Natural killer cell (primary cell): ENCODE measurements around the gene PDE6H. TPM values are rescaled to one million over a fixed set of nuclear protein-coding genes. Genes with fewer than 3 reads are reported as not detected.

ENCODE experiments used
- ATAC-seq, 3 donors: fragments of 150-1000 bp in 2 of 3; fragments of 200-7000 bp in 1 of 3; cut with Tn5 transposase; 1 replicate in 1 of 3; 2 replicates in 2 of 3; pipeline ENCODE4 v1.10.0; 2021; ENCODE audit warnings: mild to moderate bottlenecking in 2 of 3, moderate library complexity in 2 of 3
- DNase-seq, 2 donors: peaks; one replicate each; pipeline versions ENCODE4 v3.0.0 to v3.0.0-alpha.2; 2013 to 2021; ENCODE audit warnings: mixed read lengths in 1 of 2
- H3K27ac ChIP-seq: one replicate; pipeline ENCODE4 v1.5.1; 2013; ENCODE audit warnings: mild to moderate bottlenecking, low read length
- H3K27me3 ChIP-seq: one replicate; pipeline ENCODE4 v1.6.1; 2013; ENCODE audit warnings: low read length; ENCODE audit not compliant: control insufficient read depth, insufficient read depth
- H3K36me3 ChIP-seq: one replicate; pipeline ENCODE4 v1.6.1; 2013; ENCODE audit warnings: low read length; ENCODE audit not compliant: control insufficient read depth, insufficient read depth
- H3K4me1 ChIP-seq: one replicate; pipeline ENCODE4 v1.6.1; 2013; ENCODE audit warnings: low read length; ENCODE audit not compliant: control insufficient read depth, insufficient read depth
- H3K4me3 ChIP-seq: one replicate; pipeline ENCODE4 v1.5.1; 2013; ENCODE audit warnings: low read length
- H3K9me3 ChIP-seq: one replicate; pipeline ENCODE4 v1.6.1; 2013; ENCODE audit warnings: low read length; ENCODE audit not compliant: control insufficient read depth, insufficient read depth
- H3K27ac Mint-ChIP-seq, 2 donors: one replicate each; pipeline ENCODE4 v1.8.0; 2022; ENCODE audit warnings: mild to moderate bottlenecking in 2 of 2, mixed read lengths in 2 of 2, moderate library complexity in 1 of 2
- H3K27me3 Mint-ChIP-seq, 2 donors: one replicate each; pipeline ENCODE4 v1.8.0; 2022; ENCODE audit warnings: low read depth in 2 of 2, mixed read lengths in 2 of 2
- H3K36me3 Mint-ChIP-seq: one replicate; pipeline ENCODE4 v1.8.0; 2022; ENCODE audit warnings: mixed read lengths
- H3K4me1 Mint-ChIP-seq, 2 donors: one replicate each; pipeline ENCODE4 v1.8.0; 2022; ENCODE audit warnings: mixed read lengths in 2 of 2
- H3K4me3 Mint-ChIP-seq: one replicate; pipeline ENCODE4 v1.8.0; 2022; ENCODE audit warnings: mild to moderate bottlenecking, moderate library complexity, mixed read lengths
- H3K9me3 Mint-ChIP-seq, 2 donors: one replicate each; pipeline ENCODE4 v1.8.0; 2022; ENCODE audit warnings: mixed read lengths in 2 of 2
- CTCF ChIP-seq: fragments of 200-600 bp; IDR thresholded peaks from one replicate; pipeline ENCODE4 v1.8.0; 2022; ENCODE audit warnings: antibody characterized with exemption
- WGBS: methylation state at CpG from one replicate; pipeline ENCODE4 v1.1.7; 2013; ENCODE audit warnings: missing lambda C conversion rate; ENCODE audit not compliant: insufficient coverage; 5-methylcytosine and 5-hydroxymethylcytosine counted together
- intact Hi-C: fragments of 100-400 bp; cut with micrococcal nuclease; formaldehyde crosslinking; loops from one replicate; pipeline ENCODE4 v1.14.2; 2022
- total RNA-seq, 4 donors: library from RNA; stranded (reverse); fragments of 120-200 nt in 1 of 4; gene quantifications; one replicate each; pipeline versions ENCODE4 v1.2.3 to v1.2.4, GENCODE V29; 2013 to 2022

Gene PDE6H
- total RNA-seq, 3 donors from 2014 or later (not counting 1 experiment from before 2014, with no cell fraction given): not detected

GRCh38 chr12:14936224-14936861 lies 36.5 kb upstream of the PDE6H start:
- Mint-ChIP-seq H3K27me3 (no peaks in the 10 kb centered on the region), H3K4me1 (peaks cover 33 to 45% of the 10 kb centered on the region in 2 donors), H3K9me3 (no peaks in the 10 kb centered on the region), H3K36me3 (peaks cover 33% of the 10 kb centered on the region), H3K27ac (peak overlapping the region; percentile 51 to 91), H3K4me3 (no peak overlapping the region)
- TF ChIP-seq CTCF: no peak
- H3K4me1 ChIP-seq: peaks cover 8% of the 10 kb centered on the region
- H3K27ac ChIP-seq: no peak overlapping the region
- peak in 1 of 2 donors; percentile 52 for DNase-seq
- no peak for ATAC-seq
- no peaks in the 10 kb centered on the region for H3K9me3 ChIP-seq
- H3K27me3 ChIP-seq: no peaks in the 10 kb centered on the region
- intact Hi-C loops: no loop called here
- peaks cover 68% of the 10 kb centered on the region for H3K36me3 ChIP-seq
- 93% methylated on average over 6 of the region's 6 CpGs for WGBS
- H3K4me3 ChIP-seq: no peak overlapping the region

- intact Hi-C loops: loop anchor here (1.0 kb wide), 1 partner anchor 58 kb away; no protein-coding TSS in a partner anchor
- H3K27ac ChIP-seq: peak overlapping the region; percentile 5
- peaks cover 68% of the 10 kb centered on the region for H3K36me3 ChIP-seq
Observed at GRCh38 chr12:14937014-14937413, 35.8 kb upstream of the PDE6H start.

GRCh38 chr12:14937689-14938088 lies 35.2 kb upstream of the PDE6H start:
- WGBS: 83% methylated on average over 1 of the region's 1 CpG
- Mint-ChIP-seq H3K4me3 (no peak overlapping the region), H3K36me3 (peaks cover 43% of the 10 kb centered on the region), H3K27me3 (no peaks in the 10 kb centered on the region), H3K9me3 (no peaks in the 10 kb centered on the region), H3K27ac (peak overlapping the region; percentile 89 to 91), H3K4me1 (peaks cover 42 to 51% of the 10 kb centered on the region in 2 donors)
- no peaks in the 10 kb centered on the region for H3K27me3 ChIP-seq
- peaks cover 8% of the 10 kb centered on the region for H3K4me1 ChIP-seq
- intact Hi-C loops: loop anchor here (1.0 kb wide), 1 partner anchor 58 kb away; no protein-coding TSS in a partner anchor
- peak overlapping the region; percentile 5 for H3K27ac ChIP-seq
- H3K9me3 ChIP-seq: no peaks in the 10 kb centered on the region
- DNase-seq (peak in 1 of 2 donors; percentile 65), ATAC-seq (peak in 2 of 3 donors; percentile 57 to 59)
- H3K36me3 ChIP-seq: peaks cover 69% of the 10 kb centered on the region
- H3K4me3 ChIP-seq: no peak overlapping the region
- peak; percentile 38 for TF ChIP-seq CTCF

More at GRCh38 chr12:14937014-14937413, 35.8 kb upstream of the PDE6H start:
- Mint-ChIP-seq H3K27me3 (no peaks in the 10 kb centered on the region), H3K9me3 (no peaks in the 10 kb centered on the region), H3K4me1 (peaks cover 36 to 47% of the 10 kb centered on the region in 2 donors), H3K36me3 (peaks cover 37% of the 10 kb centered on the region), H3K27ac (peak overlapping the region; percentile 89 to 91), H3K4me3 (no peak overlapping the region)
- TF ChIP-seq CTCF: no peak
- Histone ChIP-seq H3K4me3 (no peak overlapping the region), H3K9me3 (no peaks in the 10 kb centered on the region), H3K4me1 (peaks cover 8% of the 10 kb centered on the region), H3K27me3 (no peaks in the 10 kb centered on the region)
- DNase-seq: no peak
- WGBS: 100% methylated on average over 3 of the region's 3 CpGs
- ATAC-seq: no peak
